ENCODE data around the gene DNHD1. TPM values are rescaled to one million over a fixed set of nuclear protein-coding genes. Genes with fewer than 3 reads are reported as not detected.

DNHD1 gene
- total RNA-seq, 6 experiments from 2014 or later: 1.9 to 10.3 (median 6.1) TPM

GRCh38 chr11:6455070-6455469 lies 42.0 kb upstream of the DNHD1 start:
- DNase-seq (no peak), ATAC-seq (no peak)
- Histone ChIP-seq H3K36me3 (peaks cover 0 to 28% (median 15%) of the 10 kb centered on the region in 4 donors), H3K4me3 (no peak overlapping the region), H3K4me1 (no peaks in the 10 kb centered on the region), H3K27ac (no peak overlapping the region), H3K9me3 (no peaks in the 10 kb centered on the region), H3K27me3 (no peaks in the 10 kb centered on the region)
- intact Hi-C loops (cut with DNase I): no loop called here
- TF ChIP-seq POLR2A (IDR thresholded peaks at IDR 0.05) (no peak), CTCF (IDR thresholded peaks at IDR 0.05) (no peak)
- 83% methylated on average over 2 of the region's 2 CpGs for WGBS (ENCODE audit: insufficient coverage, low coverage, low lambda C conversion rate, missing lambda C conversion rate)

GRCh38 chr11:6456361-6457073 lies 40.6 kb upstream of the DNHD1 start:
- Histone ChIP-seq H3K9me3 (no peaks in the 10 kb centered on the region), H3K27me3 (no peaks in the 10 kb centered on the region), H3K36me3 (peaks cover 0 to 16% (median 11%) of the 10 kb centered on the region in 4 donors), H3K27ac (no peak overlapping the region), H3K4me3 (no peak overlapping the region), H3K4me1 (no peaks in the 10 kb centered on the region)
- intact Hi-C loops (cut with DNase I): no loop called here
- no peak for DNase-seq
- WGBS (ENCODE audit: insufficient coverage, low coverage, low lambda C conversion rate, missing lambda C conversion rate): 100% methylated on average over 10 of the region's 56 CpGs
- peak in 1 of 4 donors; percentile 10 for ATAC-seq
- TF ChIP-seq POLR2A (IDR thresholded peaks at IDR 0.05) (no peak), CTCF (IDR thresholded peaks at IDR 0.05) (no peak)

- Histone ChIP-seq H3K27me3 (no peaks in the 10 kb centered on the region), H3K4me1 (no peaks in the 10 kb centered on the region), H3K36me3 (peaks cover 0 to 14% (median 9%) of the 10 kb centered on the region in 4 donors), H3K4me3 (no peak overlapping the region), H3K9me3 (no peaks in the 10 kb centered on the region), H3K27ac (no peak overlapping the region)
- TF ChIP-seq CTCF (IDR thresholded peaks at IDR 0.05) (no peak), POLR2A (IDR thresholded peaks at IDR 0.05) (no peak)
- ATAC-seq: no peak
- 89% methylated on average over 20 of the region's 26 CpGs for WGBS (ENCODE audit: insufficient coverage, low coverage, low lambda C conversion rate, missing lambda C conversion rate)
- no peak for DNase-seq
- intact Hi-C loops (cut with DNase I): no loop called here
These were observed 39.3 kb upstream of the DNHD1 start for GRCh38 chr11:6457581-6458320.

GRCh38 chr11:6458352-6459098 lies 38.6 kb upstream of the DNHD1 start:
- WGBS (ENCODE audit: insufficient coverage, low coverage, low lambda C conversion rate, missing lambda C conversion rate): 60% methylated on average over 1 of the region's 2 CpGs
- no peaks in the 10 kb centered on the region for H3K9me3 ChIP-seq
- TF ChIP-seq CTCF (IDR thresholded peaks at IDR 0.05) (no peak), POLR2A (IDR thresholded peaks at IDR 0.05) (no peak)
- no peaks in the 10 kb centered on the region for H3K4me1 ChIP-seq
- DNase-seq (no peak), ATAC-seq (no peak)
- intact Hi-C loops (cut with DNase I): no loop called here
- H3K4me3 ChIP-seq: no peak overlapping the region
- no peak overlapping the region for H3K27ac ChIP-seq
- no peaks in the 10 kb centered on the region for H3K27me3 ChIP-seq
- H3K36me3 ChIP-seq: peaks cover 0 to 14% (median 9%) of the 10 kb centered on the region in 4 donors
